ENCODE measurements around the gene COMMD3. TPM values are rescaled to one million over a fixed set of nuclear protein-coding genes. Genes with fewer than 3 reads are reported as not detected.

COMMD3 gene
- polyA plus RNA-seq, 1 donor from 2014 or later, result 272 TPM

DNA sequence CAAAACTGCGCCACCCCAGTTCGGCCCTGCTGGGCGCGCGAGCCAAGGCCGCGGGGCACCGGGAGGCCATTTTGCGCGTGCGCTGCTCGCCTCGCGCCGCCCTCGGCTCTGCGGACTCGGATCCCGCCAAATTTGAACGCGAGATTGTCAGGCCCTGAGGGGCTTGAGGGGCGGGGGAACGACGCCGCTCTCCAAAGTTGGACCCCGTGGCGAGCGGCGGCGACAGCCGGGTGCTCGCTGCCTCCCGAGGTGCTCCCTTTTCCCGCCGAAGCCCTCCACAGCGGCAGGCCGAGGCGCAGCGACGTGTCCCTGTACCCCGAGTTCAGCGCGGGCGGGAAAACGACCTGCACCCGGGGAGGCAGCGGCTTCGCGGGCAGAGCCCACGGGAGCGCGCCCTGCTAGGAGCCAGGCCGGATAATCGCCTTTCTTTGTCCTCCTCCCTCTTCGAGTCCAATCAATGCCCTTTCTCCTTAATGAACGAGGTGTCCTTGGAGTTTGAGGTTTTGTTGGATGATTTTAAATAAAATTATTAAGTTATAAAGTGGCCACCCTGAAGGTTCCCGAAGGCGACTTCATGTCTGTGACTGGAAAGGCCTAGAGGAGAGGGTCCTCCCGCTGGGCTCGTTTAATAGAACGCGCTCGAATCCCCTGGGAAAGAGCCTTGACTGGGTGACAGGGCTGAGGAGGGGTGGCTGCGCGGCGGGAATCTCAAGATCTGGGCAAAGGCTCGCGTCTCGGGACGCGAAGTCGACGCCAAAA lies 18.4 kb downstream of the COMMD3 start:
- Histone ChIP-seq H3K4me2 (ENCODE audit: low read length) (no peak overlapping the region), H3K27ac (ENCODE audit: low read length) (no peak overlapping the region), H3K79me2 (replicated peaks; ENCODE audit: insufficient read depth, low read length) (peaks cover 3% of the 10 kb centered on the region), H4K20me1 (ENCODE audit: insufficient read depth) (no peaks in the 10 kb centered on the region), H2AFZ (ENCODE audit: low read depth, low read length) (no peak overlapping the region), H3K4me3 (ENCODE audit: low read length) (peak overlapping the region; percentile 66), H3F3A (ENCODE audit: insufficient read depth, low read length, poor library complexity, severe bottlenecking) (no peaks in the 10 kb centered on the region), H3K27me3 (ENCODE audit: insufficient read depth, low read depth, low read length) (peaks cover 85% of the 10 kb centered on the region), H3K9me2 (ENCODE audit: insufficient read depth, low read length) (no peaks in the 10 kb centered on the region), H3K9ac (ENCODE audit: low read length) (no peak overlapping the region), H3K9me3 (ENCODE audit: low read length) (peaks cover 13% of the 10 kb centered on the region), H3K36me3 (ENCODE audit: insufficient read depth, low read length) (peaks cover 9% of the 10 kb centered on the region)
- TF ChIP-seq SMC3 (conservative IDR thresholded peaks at IDR 0.05; ENCODE audit: poor library complexity), result no peak
- TF ChIP-seq EP300 (conservative IDR thresholded peaks at IDR 0.05; ENCODE audit: poor library complexity, severe bottlenecking), result no peak
- no peak for TF ChIP-seq TAF1 (IDR thresholded peaks at IDR 0.05; ENCODE audit: low read depth)
- no peak for TF ChIP-seq EZH2 (IDR thresholded peaks at IDR 0.05; ENCODE audit: borderline replicate concordance, insufficient read depth, low read length, poor library complexity, severe bottlenecking)
- TF ChIP-seq, protein P1, sequence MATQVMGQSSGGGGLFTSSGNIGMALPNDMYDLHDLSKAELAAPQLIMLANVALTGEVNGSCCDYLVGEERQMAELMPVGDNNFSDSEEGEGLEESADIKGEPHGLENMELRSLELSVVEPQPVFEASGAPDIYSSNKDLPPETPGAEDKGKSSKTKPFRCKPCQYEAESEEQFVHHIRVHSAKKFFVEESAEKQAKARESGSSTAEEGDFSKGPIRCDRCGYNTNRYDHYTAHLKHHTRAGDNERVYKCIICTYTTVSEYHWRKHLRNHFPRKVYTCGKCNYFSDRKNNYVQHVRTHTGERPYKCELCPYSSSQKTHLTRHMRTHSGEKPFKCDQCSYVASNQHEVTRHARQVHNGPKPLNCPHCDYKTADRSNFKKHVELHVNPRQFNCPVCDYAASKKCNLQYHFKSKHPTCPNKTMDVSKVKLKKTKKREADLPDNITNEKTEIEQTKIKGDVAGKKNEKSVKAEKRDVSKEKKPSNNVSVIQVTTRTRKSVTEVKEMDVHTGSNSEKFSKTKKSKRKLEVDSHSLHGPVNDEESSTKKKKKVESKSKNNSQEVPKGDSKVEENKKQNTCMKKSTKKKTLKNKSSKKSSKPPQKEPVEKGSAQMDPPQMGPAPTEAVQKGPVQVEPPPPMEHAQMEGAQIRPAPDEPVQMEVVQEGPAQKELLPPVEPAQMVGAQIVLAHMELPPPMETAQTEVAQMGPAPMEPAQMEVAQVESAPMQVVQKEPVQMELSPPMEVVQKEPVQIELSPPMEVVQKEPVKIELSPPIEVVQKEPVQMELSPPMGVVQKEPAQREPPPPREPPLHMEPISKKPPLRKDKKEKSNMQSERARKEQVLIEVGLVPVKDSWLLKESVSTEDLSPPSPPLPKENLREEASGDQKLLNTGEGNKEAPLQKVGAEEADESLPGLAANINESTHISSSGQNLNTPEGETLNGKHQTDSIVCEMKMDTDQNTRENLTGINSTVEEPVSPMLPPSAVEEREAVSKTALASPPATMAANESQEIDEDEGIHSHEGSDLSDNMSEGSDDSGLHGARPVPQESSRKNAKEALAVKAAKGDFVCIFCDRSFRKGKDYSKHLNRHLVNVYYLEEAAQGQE (IDR thresholded peaks at IDR 0.05; ENCODE audit: borderline replicate concordance), result no peak
- TF ChIP-seq POLR2AphosphoS5 (IDR thresholded peaks at IDR 0.05), result no peak
- no peak for TF ChIP-seq RAD21 (conservative IDR thresholded peaks at IDR 0.05)
- TF ChIP-seq, protein P2, sequence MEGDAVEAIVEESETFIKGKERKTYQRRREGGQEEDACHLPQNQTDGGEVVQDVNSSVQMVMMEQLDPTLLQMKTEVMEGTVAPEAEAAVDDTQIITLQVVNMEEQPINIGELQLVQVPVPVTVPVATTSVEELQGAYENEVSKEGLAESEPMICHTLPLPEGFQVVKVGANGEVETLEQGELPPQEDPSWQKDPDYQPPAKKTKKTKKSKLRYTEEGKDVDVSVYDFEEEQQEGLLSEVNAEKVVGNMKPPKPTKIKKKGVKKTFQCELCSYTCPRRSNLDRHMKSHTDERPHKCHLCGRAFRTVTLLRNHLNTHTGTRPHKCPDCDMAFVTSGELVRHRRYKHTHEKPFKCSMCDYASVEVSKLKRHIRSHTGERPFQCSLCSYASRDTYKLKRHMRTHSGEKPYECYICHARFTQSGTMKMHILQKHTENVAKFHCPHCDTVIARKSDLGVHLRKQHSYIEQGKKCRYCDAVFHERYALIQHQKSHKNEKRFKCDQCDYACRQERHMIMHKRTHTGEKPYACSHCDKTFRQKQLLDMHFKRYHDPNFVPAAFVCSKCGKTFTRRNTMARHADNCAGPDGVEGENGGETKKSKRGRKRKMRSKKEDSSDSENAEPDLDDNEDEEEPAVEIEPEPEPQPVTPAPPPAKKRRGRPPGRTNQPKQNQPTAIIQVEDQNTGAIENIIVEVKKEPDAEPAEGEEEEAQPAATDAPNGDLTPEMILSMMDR (IDR thresholded peaks at IDR 0.05; ENCODE audit: poor library complexity, severe bottlenecking), result no peak
- TF ChIP-seq MXI1 (conservative IDR thresholded peaks at IDR 0.05; ENCODE audit: poor library complexity, severe bottlenecking), result no peak

GRCh38 chr10:22335173-22335933 lies 19.2 kb downstream of the COMMD3 start:
- peak overlapping the region; percentile 66 for H3K4me3 ChIP-seq (ENCODE audit: low read length)
- peak overlapping the region; percentile 64 for H3K9ac ChIP-seq (ENCODE audit: low read length)
- no peaks in the 10 kb centered on the region for H4K20me1 ChIP-seq (ENCODE audit: insufficient read depth)
- no peak overlapping the region for H3K4me2 ChIP-seq (ENCODE audit: low read length)
- no peaks in the 10 kb centered on the region for H3K9me2 ChIP-seq (ENCODE audit: insufficient read depth, low read length)
- no peak overlapping the region for H2AFZ ChIP-seq (ENCODE audit: low read depth, low read length)
- H3K9me3 ChIP-seq (ENCODE audit: low read length), result peaks cover 13% of the 10 kb centered on the region
- H3K27me3 ChIP-seq (ENCODE audit: insufficient read depth, low read depth, low read length), result peaks cover 93% of the 10 kb centered on the region
- H3K79me2 ChIP-seq (replicated peaks; ENCODE audit: insufficient read depth, low read length), result peaks cover 3% of the 10 kb centered on the region
- H3K36me3 ChIP-seq (ENCODE audit: insufficient read depth, low read length), result peaks cover 4% of the 10 kb centered on the region
- H3K27ac ChIP-seq (ENCODE audit: low read length), result no peak overlapping the region
- TF ChIP-seq, protein P2 (IDR thresholded peaks at IDR 0.05; ENCODE audit: poor library complexity, severe bottlenecking), result peak; percentile 37
- no peak for TF ChIP-seq EP300 (conservative IDR thresholded peaks at IDR 0.05; ENCODE audit: poor library complexity, severe bottlenecking)
- H3F3A ChIP-seq (ENCODE audit: insufficient read depth, low read length, poor library complexity, severe bottlenecking), result peaks cover 6% of the 10 kb centered on the region

Measured in neural cell (in vitro differentiated cells).